Calu3 (cell line): Measurements from ENCODE around the gene EHBP1L1. TPM values are rescaled to one million over a fixed set of nuclear protein-coding genes. Genes with fewer than 3 reads are reported as not detected.

Experiments
- BruUV-seq: library from RNA; stranded (reverse); fragments of 400-500 nt; replicated peaks from 2 replicates; lab custom pipeline; 2021; lab: Mats Ljungman, UMichigan
- CTCF ChIA-PET: fragments of 300-600 bp; sonication (Branson Sonifier 250); formaldehyde crosslinking; loops from one replicate; lab custom pipeline; 2022; ENCODE audit warnings: antibody characterized with exemption; lab: Charles Lee
- DNase-seq: peaks from one replicate; pipeline ENCODE4 v3.0.0; 2022
- H3K27ac Mint-ChIP-seq: one replicate; pipeline ENCODE4 v1.8.0; 2022; ENCODE audit warnings: mixed read lengths; ENCODE audit not compliant: unreplicated experiment
- H3K27me3 Mint-ChIP-seq: one replicate; pipeline ENCODE4 v1.8.0; 2022; ENCODE audit warnings: mixed read lengths; ENCODE audit not compliant: unreplicated experiment
- H3K36me3 Mint-ChIP-seq: one replicate; pipeline ENCODE4 v1.8.0; 2022; ENCODE audit warnings: mild to moderate bottlenecking, moderate library complexity, mixed read lengths; ENCODE audit not compliant: insufficient read depth, unreplicated experiment
- H3K4me1 Mint-ChIP-seq: one replicate; pipeline ENCODE4 v1.8.0; 2022; ENCODE audit warnings: mild to moderate bottlenecking, low read depth, mixed read lengths; ENCODE audit not compliant: unreplicated experiment
- H3K4me3 Mint-ChIP-seq: one replicate; pipeline ENCODE4 v1.8.0; 2022; ENCODE audit warnings: mild to moderate bottlenecking, low read depth, moderate library complexity, mixed read lengths; ENCODE audit not compliant: unreplicated experiment
- H3K9me3 Mint-ChIP-seq: one replicate; pipeline ENCODE4 v1.8.0; 2022; ENCODE audit warnings: low read depth, mixed read lengths; ENCODE audit not compliant: unreplicated experiment
- intact Hi-C: fragments of 100-400 bp; cut with micrococcal nuclease; formaldehyde crosslinking; loops from one replicate; pipeline ENCODE4 v1.10.0; 2022; ENCODE audit not compliant: unreplicated experiment
- microRNA-seq: library from miRNA; unstranded; fragments of <30 nt; microRNA quantifications from one replicate; pipeline ENCODE4 v1.2.0, GENCODE V29; 2022
- total RNA-seq: library from RNA; stranded (reverse); gene quantifications from 2 replicates; pipeline ENCODE4 v1.2.3, GENCODE V29; 2022
- TF ChIP-seq, protein P1 (sequence below): fragments of 200-600 bp; IDR thresholded peaks from one replicate; pipeline ENCODE4 v1.8.0; 2022; ENCODE audit warnings: antibody characterized with exemption; ENCODE audit not compliant: unreplicated experiment

Gene EHBP1L1
- total RNA-seq, 1 experiment from 2014 or later: 73.7 TPM

- DNase-seq: no peak
- TF ChIP-seq, protein P1, sequence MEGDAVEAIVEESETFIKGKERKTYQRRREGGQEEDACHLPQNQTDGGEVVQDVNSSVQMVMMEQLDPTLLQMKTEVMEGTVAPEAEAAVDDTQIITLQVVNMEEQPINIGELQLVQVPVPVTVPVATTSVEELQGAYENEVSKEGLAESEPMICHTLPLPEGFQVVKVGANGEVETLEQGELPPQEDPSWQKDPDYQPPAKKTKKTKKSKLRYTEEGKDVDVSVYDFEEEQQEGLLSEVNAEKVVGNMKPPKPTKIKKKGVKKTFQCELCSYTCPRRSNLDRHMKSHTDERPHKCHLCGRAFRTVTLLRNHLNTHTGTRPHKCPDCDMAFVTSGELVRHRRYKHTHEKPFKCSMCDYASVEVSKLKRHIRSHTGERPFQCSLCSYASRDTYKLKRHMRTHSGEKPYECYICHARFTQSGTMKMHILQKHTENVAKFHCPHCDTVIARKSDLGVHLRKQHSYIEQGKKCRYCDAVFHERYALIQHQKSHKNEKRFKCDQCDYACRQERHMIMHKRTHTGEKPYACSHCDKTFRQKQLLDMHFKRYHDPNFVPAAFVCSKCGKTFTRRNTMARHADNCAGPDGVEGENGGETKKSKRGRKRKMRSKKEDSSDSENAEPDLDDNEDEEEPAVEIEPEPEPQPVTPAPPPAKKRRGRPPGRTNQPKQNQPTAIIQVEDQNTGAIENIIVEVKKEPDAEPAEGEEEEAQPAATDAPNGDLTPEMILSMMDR: no peak
- CTCF ChIA-PET: no interaction called here
- no peak overlapping the region for H3K4me3 Mint-ChIP-seq
- H3K27ac Mint-ChIP-seq: no peak overlapping the region
- intact Hi-C loops: no loop called here
- H3K27me3 Mint-ChIP-seq: no peaks in the 10 kb centered on the region
- peaks cover 39% of the 10 kb centered on the region for H3K4me1 Mint-ChIP-seq
- H3K36me3 Mint-ChIP-seq: peaks cover 36% of the 10 kb centered on the region
- no peaks in the 10 kb centered on the region for H3K9me3 Mint-ChIP-seq
- BruUV-seq: no TSS peak
Measured at GRCh38 chr11:65641297-65642013, 65.6 kb downstream of the EHBP1L1 start.

Small RNA genes within 50 kb of the gene (microRNA-seq; reads per million reads assigned to microRNA genes)
- not detected for gene MIR4690

Other genes starting within 250 kb of the EHBP1L1 start
- 57.5 and 61.1 TPM in 2 replicates for gene DPF2, start 242.2 kb upstream of the EHBP1L1 start, total RNA-seq
- gene TIGD3, start 221.3 kb upstream of the EHBP1L1 start, total RNA-seq: 0.73 and 1.5 TPM in 2 replicates
- 2.9 and 4.0 TPM in 2 replicates for gene SLC25A45, start 193.4 kb upstream of the EHBP1L1 start, total RNA-seq
- gene FRMD8, start 189.4 kb upstream of the EHBP1L1 start, total RNA-seq: 40.2 and 51.9 TPM in 2 replicates
- 605 and 821 TPM in 2 replicates for gene NEAT1, start 153.3 kb upstream of the EHBP1L1 start, total RNA-seq
- 8,437 and 9,950 TPM in 2 replicates for gene MALAT1, start 77.0 kb upstream of the EHBP1L1 start, total RNA-seq
- 47.8 and 53.6 TPM in 2 replicates for gene SCYL1, start 51.0 kb upstream of the EHBP1L1 start, total RNA-seq
- gene LTBP3, start 17.7 kb upstream of the EHBP1L1 start, total RNA-seq: 166 and 169 TPM in 2 replicates
- gene ZNRD2, start 5.6 kb upstream of the EHBP1L1 start, total RNA-seq: 40.7 and 45.3 TPM in 2 replicates
- gene FAM89B, start 3.5 kb upstream of the EHBP1L1 start, total RNA-seq: 29.8 and 30.6 TPM in 2 replicates
- gene KCNK7, start 19.7 kb downstream of the EHBP1L1 start, total RNA-seq: 1.2 and 1.4 TPM in 2 replicates
- gene MAP3K11, start 38.2 kb downstream of the EHBP1L1 start, total RNA-seq: 86.3 and 91.4 TPM in 2 replicates
- 72.8 and 77.4 TPM in 2 replicates for gene PCNX3, start 39.7 kb downstream of the EHBP1L1 start, total RNA-seq
- gene SIPA1, start 62.0 kb downstream of the EHBP1L1 start, total RNA-seq: 33.0 and 41.3 TPM in 2 replicates
- 76.4 and 79.6 TPM in 2 replicates for gene RELA, start 86.9 kb downstream of the EHBP1L1 start, total RNA-seq
- gene KAT5, start 136.2 kb downstream of the EHBP1L1 start, total RNA-seq: 50.9 and 51.0 TPM in 2 replicates
- gene RNASEH2C, start 144.7 kb downstream of the EHBP1L1 start, total RNA-seq: 26.2 and 28.2 TPM in 2 replicates
- gene AP5B1, start 204.9 kb downstream of the EHBP1L1 start, total RNA-seq: 18.5 and 21.9 TPM in 2 replicates
- gene OVOL1, start 211.0 kb downstream of the EHBP1L1 start, total RNA-seq: 12.7 and 15.2 TPM in 2 replicates